Heart left ventricle (tissue), 16 donors: Measurements from ENCODE around the gene TCF7L2. TPM values are rescaled to one million over a fixed set of nuclear protein-coding genes. Genes with fewer than 3 reads are reported as not detected.

Experiments
- ATAC-seq, 4 donors: fragments of 200-7000 bp; cut with Tn5 transposase; one replicate each; pipeline ENCODE4 v1.9.1; 2020 to 2022; ENCODE audit warnings: moderate library complexity in 4 of 4, mild to moderate bottlenecking in 3 of 4, moderate number of reproducible peaks in 1 of 4
- DNase-seq, 5 donors: peaks; one replicate each; pipeline ENCODE4 v3.0.0-alpha.2; 2020
- H3K27ac ChIP-seq, 12 donors: fragments of 200-600 bp; sonication (generic) in 4 of 12; one replicate each; pipeline versions ENCODE4 v1.5.0 to v1.8.0; 2016 to 2022; ENCODE audit warnings: mild to moderate bottlenecking in 2 of 12
- H3K27me3 ChIP-seq, 9 donors: fragments of 200-600 bp; sonication (generic) in 2 of 9; one replicate each; pipeline versions ENCODE4 v1.5.1 to v1.8.0; 2016 to 2022; ENCODE audit warnings: mild to moderate bottlenecking in 3 of 9
- H3K36me3 ChIP-seq, 9 donors: fragments of 200-600 bp; sonication (generic) in 2 of 9; one replicate each; pipeline versions ENCODE4 v1.5.0 to v1.8.0; 2018 to 2022; ENCODE audit warnings: mild to moderate bottlenecking in 2 of 9
- H3K4me1 ChIP-seq, 12 donors: fragments of 200-600 bp; sonication (generic) in 4 of 12; one replicate each; pipeline versions ENCODE4 v1.5.0 to v1.8.0; 2016 to 2022; ENCODE audit warnings: mild to moderate bottlenecking in 3 of 12
- H3K4me3 ChIP-seq, 12 donors: fragments of 200-600 bp; sonication (generic) in 4 of 12; one replicate each; pipeline versions ENCODE4 v1.5.0 to v1.8.0; 2017 to 2022; ENCODE audit warnings: mild to moderate bottlenecking in 9 of 12, moderate library complexity in 4 of 12
- H3K9me3 ChIP-seq, 12 donors: fragments of 200-600 bp; sonication (generic) in 4 of 12; one replicate each; pipeline versions ENCODE4 v1.5.0 to v1.8.0; 2016 to 2022; ENCODE audit warnings: mild to moderate bottlenecking in 1 of 12
- POLR2A ChIP-seq, 2 donors: fragments of 450-650 bp; IDR thresholded peaks; one replicate each; pipeline ENCODE4 v1.6.1; 2017; ENCODE audit warnings: antibody characterized with exemption in 2 of 2, mild to moderate bottlenecking in 2 of 2, moderate library complexity in 2 of 2
- WGBS, 4 donors: extraction: QIAGEN DNeasy Blood & Tissue Kit in 2 of 4; methylation state at CpG; one replicate each; pipeline versions ENCODE4 v1.1.5 to v1.1.7; 2013 to 2018; 5-methylcytosine and 5-hydroxymethylcytosine counted together
- intact Hi-C, 10 donors: fragments of 100-400 bp; cut with DNase I; formaldehyde crosslinking; loops; one replicate each; pipeline versions ENCODE4 v1.11.1 to v1.14.2; 2022
- polyA plus RNA-seq, 2 donors: library from polyadenylated mRNA; stranded (reverse); fragments of 200-250 nt; gene quantifications; one replicate each; pipeline ENCODE4 v1.2.3, GENCODE V29; 2013
- total RNA-seq, 9 donors: library from RNA; depleted of rRNA in 2 of 9; stranded (reverse); fragments of >200 nt in 2 of 9; fragmentation: NEBNext Ultra II Directional in 3 of 9; extraction: Animal tissue kit (Norgen Biotek cat#: 25700) in 3 of 9; gene quantifications; one replicate each; pipeline versions ENCODE4 v1.1.0 to v1.2.4, GENCODE V29; 2016 to 2023
- TF ChIP-seq, protein P1 (sequence below), 12 donors: fragments of 200-600 bp; sonication (generic) in 4 of 12; IDR thresholded peaks; one replicate each; pipeline versions ENCODE4 v1.5.0 to v1.8.0; 2018 to 2022; ENCODE audit warnings: antibody characterized with exemption in 12 of 12, mild to moderate bottlenecking in 5 of 12
- donor health status: ischemic (EF 13 %, LVEDD 7.1; RV severe dilation, severe dysfunction).
- donor health status: healthy with polysubstance abuse.
- donor health status: DM: no; HTN: yes; CAD: no.
- donor health status: DM: no; HTN: no; CAD: no.
- donor health status: ischemic (EF 25% LVEDD 6.9; RV normal size, moderate dysfunction).
- donor health status: ischemic (EF 25% LVEDD 5.7; RV mildly dilated, moderate dysfunction).
- donor health status: healthy.
- donor health status: DM: yes; HTN: yes; CAD: no.
- donor health status: ischemic (EF 35%, LVEDD 5.7; RV mildly dilated, moderate dysfunction).
- donor health status: nonischemic (EF 11% LVEDD 7.7; RV severe dilation, severe dysfunction).
- donor health status: DM: yes; HTN: yes; CAD: no.
- donor health status: PGD.
- donor health status: ischemic (EF 29% LVEDD 5.4; RV normal size, mild dysfunction).
- donor health status: nonischemic (EF 23%, LVEDD 6.1; RV moderate dilation, normal function).

TCF7L2 gene
- total and polyA plus RNA-seq, 11 donors: 4.3 to 17.5 (median 8.4) TPM

DNA sequence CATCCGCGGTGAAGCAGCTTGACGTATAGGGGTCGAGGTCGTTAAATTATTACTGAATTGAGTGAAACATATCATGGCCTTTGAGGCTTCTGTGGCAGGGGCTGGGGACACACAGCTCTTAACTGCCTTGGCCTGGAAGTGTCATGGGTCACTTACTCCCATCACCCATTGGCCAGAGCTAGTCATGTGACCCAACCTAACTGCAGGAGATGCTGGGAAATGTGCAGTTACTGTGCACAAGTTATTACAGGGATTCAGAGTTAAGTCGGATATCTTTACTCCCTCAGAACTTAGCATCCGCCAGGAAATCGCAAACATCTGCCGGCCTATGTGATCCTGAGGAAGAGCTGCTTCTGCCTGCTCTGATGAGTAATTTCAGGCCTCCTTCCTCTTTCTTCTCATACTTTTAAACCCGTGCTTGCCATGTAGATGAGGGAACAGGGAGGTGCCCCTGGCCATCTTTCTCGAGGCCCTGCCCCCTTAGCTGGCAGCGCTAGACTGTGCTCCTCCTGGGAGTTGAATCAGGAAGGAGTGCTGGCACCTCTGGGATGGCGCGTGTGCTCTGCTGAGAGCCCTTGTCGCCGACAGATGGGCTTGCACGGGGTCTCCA is 203.6 kb downstream of the TCF7L2 start:
- no peak for DNase-seq
- 86 to 93% (median 92%) methylated on average over 17 of the region's 17 CpGs for WGBS, 4 donors
- Histone ChIP-seq H3K27me3 (no peaks in the 10 kb centered on the region), H3K36me3 (peaks cover 0 to 98% (median 84%) of the 10 kb centered on the region in 9 donors), H3K27ac (no peak overlapping the region), H3K4me1 (peaks cover 0 to 33% (median 0%) of the 10 kb centered on the region in 12 donors), H3K9me3 (no peaks in the 10 kb centered on the region), H3K4me3 (no peak overlapping the region)
- ATAC-seq: peak in 3 of 4 donors; percentile 31 to 68 (median 48)
- intact Hi-C loops: no loop called here
- TF ChIP-seq, protein P1, sequence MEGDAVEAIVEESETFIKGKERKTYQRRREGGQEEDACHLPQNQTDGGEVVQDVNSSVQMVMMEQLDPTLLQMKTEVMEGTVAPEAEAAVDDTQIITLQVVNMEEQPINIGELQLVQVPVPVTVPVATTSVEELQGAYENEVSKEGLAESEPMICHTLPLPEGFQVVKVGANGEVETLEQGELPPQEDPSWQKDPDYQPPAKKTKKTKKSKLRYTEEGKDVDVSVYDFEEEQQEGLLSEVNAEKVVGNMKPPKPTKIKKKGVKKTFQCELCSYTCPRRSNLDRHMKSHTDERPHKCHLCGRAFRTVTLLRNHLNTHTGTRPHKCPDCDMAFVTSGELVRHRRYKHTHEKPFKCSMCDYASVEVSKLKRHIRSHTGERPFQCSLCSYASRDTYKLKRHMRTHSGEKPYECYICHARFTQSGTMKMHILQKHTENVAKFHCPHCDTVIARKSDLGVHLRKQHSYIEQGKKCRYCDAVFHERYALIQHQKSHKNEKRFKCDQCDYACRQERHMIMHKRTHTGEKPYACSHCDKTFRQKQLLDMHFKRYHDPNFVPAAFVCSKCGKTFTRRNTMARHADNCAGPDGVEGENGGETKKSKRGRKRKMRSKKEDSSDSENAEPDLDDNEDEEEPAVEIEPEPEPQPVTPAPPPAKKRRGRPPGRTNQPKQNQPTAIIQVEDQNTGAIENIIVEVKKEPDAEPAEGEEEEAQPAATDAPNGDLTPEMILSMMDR (IDR thresholded peaks at IDR 0.05): no peak
- TF ChIP-seq POLR2A (IDR thresholded peaks at IDR 0.05): no peak

DNA sequence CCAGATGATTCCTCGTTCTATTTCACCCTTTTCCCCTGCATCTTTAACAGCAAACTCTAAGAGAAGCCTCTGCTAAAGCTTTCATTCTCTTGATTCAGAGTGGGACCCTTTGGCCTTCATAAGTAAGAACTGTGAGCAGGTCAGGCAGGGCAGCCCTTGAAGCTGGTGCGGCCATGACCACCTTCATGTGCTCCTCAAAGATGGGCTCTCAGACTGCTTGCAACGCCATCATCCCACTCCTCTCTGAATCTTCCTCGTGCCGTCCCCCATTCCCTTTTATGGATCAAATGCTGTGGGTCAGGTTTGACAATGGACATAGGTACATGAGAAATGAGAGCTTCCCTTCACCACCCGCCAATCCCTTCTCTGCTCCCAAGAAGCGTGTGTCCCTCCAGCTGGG is 207.4 kb downstream of the TCF7L2 start:
- intact Hi-C loops: no loop called here
- Histone ChIP-seq H3K9me3 (no peaks in the 10 kb centered on the region), H3K4me1 (peaks cover 0 to 18% (median 0%) of the 10 kb centered on the region in 12 donors), H3K36me3 (peaks cover 0 to 95% (median 66%) of the 10 kb centered on the region in 9 donors), H3K27ac (no peak overlapping the region), H3K4me3 (no peak overlapping the region), H3K27me3 (no peaks in the 10 kb centered on the region)
- no peak for DNase-seq
- WGBS, 4 donors: 96 to 97% (median 96%) methylated on average over 7 of the region's 7 CpGs
- no peak for ATAC-seq
- no peak for TF ChIP-seq POLR2A (IDR thresholded peaks at IDR 0.05)
- TF ChIP-seq, protein P1 (IDR thresholded peaks at IDR 0.05): no peak

DNA sequence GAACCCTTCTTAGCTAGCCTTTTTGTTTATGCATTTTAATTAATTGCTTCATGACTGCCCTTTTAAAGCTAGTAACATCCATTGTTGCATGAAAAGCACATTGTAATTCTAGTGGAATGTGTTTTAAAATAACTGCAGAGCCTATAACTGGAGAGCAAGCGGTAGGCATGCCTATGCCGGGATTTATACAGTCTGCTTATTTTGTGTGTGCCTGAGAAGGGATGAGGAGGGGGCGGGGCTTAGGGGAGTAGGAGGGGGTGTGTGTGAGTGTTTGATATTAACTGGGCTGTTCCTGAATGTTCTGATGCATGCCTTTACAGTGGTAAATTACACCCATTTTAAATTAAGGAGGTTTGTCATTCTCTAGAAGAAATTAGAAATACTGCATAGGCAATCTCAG is 208.1 kb downstream of the TCF7L2 start:
- TF ChIP-seq, protein P1 (IDR thresholded peaks at IDR 0.05): no peak
- no peak for TF ChIP-seq POLR2A (IDR thresholded peaks at IDR 0.05)
- H3K36me3 ChIP-seq: peaks cover 0 to 94% (median 58%) of the 10 kb centered on the region in 9 donors
- DNase-seq (no peak), ATAC-seq (no peak)
- no peak overlapping the region for H3K4me3 ChIP-seq
- intact Hi-C loops: no loop called here
- H3K9me3 ChIP-seq: no peaks in the 10 kb centered on the region
- no peaks in the 10 kb centered on the region for H3K27me3 ChIP-seq
- H3K4me1 ChIP-seq: peaks cover 0 to 11% (median 0%) of the 10 kb centered on the region in 12 donors
- WGBS, 4 donors: 67 to 82% (median 72%) methylated on average over 3 of the region's 3 CpGs
- H3K27ac ChIP-seq: no peak overlapping the region

DNA sequence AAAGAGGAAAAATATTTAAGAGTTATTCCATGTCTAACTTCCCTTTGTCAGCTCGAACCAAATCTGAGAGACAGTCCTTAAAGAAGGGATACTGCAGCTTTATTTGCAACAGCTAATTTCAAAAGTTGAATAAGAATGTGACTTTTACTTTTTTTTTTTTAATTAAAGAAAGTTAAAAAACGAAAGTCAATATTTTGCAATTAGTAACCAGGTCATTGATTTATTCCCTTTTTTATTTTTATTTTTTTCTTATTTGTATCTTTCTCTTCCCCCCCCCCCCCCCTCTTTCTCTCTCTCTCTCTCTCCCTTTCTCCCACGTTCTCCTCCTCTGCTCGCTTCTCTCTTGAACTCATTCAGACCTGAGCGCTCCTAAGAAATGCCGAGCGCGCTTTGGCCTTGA is 209.5 kb downstream of the TCF7L2 start:
- no peak overlapping the region for H3K27ac ChIP-seq

More for the DNA sequence above, 209.5 kb downstream of the TCF7L2 start:
- Histone ChIP-seq H3K36me3 (peaks cover 0 to 85% (median 49%) of the 10 kb centered on the region in 9 donors), H3K4me1 (peaks cover 0 to 7% (median 0%) of the 10 kb centered on the region in 12 donors), H3K4me3 (no peak overlapping the region), H3K9me3 (no peaks in the 10 kb centered on the region), H3K27me3 (no peaks in the 10 kb centered on the region)
- no peak for TF ChIP-seq POLR2A (IDR thresholded peaks at IDR 0.05)
- TF ChIP-seq, protein P1 (IDR thresholded peaks at IDR 0.05): no peak
- WGBS, 4 donors: 92 to 97% (median 94%) methylated on average over 8 of the region's 8 CpGs
- ATAC-seq (no peak), DNase-seq (no peak)
- intact Hi-C loops: no loop called here
